ENCODE data around the gene SNAP25.

DNA sequence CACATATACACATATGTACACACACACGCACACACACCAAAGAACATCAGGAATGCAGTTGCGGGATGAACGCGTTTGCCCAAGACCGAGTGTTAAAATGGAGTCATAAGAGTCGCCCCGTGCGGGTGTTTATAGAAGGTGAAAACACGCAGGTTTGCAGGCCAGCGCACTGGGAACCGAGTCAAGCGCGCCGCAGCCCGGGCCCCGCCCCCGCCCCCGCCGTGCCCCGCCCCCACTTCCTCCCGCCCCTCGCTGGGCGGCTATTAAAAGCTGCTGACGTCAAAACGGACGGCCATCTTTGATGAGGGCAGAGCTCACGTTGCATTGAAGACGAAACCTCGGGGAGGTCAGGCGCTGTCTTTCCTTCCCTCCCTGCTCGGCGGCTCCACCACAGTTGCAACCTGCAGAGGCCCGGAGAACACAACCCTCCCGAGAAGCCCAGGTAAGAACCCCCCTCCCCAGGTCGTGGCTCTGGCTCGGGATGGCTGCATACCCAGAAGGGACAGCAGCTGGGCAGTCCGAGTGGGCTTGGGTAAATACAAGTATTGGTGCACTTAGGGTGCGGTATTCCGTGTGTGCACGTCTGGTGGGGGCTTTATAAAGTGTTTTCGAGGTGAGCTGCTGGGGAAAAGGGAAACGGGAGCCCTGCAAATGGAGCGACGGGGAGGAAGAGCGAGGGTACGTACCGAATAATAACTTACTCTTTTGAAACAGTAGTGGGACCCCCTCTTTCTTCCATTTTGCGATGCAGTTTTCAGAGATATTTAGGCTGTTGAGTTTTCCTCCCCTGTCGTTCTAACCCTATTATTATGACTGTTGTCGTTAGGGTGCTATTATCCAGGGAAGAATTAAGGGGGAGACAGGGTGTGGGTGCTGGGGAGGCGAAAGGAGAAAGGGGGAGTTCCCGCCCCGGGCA is at the start of gene SNAP25:
- TF ChIP-seq, protein P1, sequence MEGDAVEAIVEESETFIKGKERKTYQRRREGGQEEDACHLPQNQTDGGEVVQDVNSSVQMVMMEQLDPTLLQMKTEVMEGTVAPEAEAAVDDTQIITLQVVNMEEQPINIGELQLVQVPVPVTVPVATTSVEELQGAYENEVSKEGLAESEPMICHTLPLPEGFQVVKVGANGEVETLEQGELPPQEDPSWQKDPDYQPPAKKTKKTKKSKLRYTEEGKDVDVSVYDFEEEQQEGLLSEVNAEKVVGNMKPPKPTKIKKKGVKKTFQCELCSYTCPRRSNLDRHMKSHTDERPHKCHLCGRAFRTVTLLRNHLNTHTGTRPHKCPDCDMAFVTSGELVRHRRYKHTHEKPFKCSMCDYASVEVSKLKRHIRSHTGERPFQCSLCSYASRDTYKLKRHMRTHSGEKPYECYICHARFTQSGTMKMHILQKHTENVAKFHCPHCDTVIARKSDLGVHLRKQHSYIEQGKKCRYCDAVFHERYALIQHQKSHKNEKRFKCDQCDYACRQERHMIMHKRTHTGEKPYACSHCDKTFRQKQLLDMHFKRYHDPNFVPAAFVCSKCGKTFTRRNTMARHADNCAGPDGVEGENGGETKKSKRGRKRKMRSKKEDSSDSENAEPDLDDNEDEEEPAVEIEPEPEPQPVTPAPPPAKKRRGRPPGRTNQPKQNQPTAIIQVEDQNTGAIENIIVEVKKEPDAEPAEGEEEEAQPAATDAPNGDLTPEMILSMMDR (IDR thresholded peaks at IDR 0.05), result no peak
- no peak for TF ChIP-seq POLR2A (IDR thresholded peaks at IDR 0.05)

All from ovary (tissue), 3 donors.